ENCODE measurements around the gene PLAC1. TPM values are rescaled to one million over a fixed set of nuclear protein-coding genes. Genes with fewer than 3 reads are reported as not detected.

PLAC1 gene
- total RNA-seq, 1 experiment from 2014 or later = 0.51 TPM

DNA sequence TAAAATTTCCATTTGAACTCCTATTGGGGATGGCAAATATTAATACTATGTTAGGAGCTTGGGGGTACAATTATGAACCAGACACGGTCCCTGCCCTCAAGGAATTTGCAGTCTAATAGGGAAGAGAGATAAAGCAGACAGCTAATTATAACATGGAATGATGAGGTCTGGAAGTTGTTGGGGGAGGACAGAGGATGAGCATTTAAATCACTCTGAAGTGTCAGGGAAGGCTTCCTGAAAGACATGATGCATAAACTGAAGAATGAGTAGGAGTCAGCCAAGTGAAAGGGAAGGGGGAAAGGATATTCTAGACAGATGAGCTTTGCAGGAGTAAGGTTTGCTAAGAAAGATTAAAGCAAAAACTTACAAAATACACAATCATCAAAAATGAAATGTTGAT lies 15.9 kb downstream of the PLAC1 start:
- in situ Hi-C loops (cut with HindIII; ENCODE audit: low pct_unique_long_range_greater_than_20kb, low sequenced_read_pairs) = no loop called here
- ChIA-PET POLR2A (interaction anchor here (0.5 kb wide), 1 partner anchor 90 kb away, joined by 4 read pairs; no protein-coding TSS in a partner anchor), CTCF (no interaction called here)
- BruUV-seq (replicated peaks) = no TSS peak
- Histone ChIP-seq H3K9me3 (ENCODE audit: control insufficient read depth, insufficient read depth, low read depth, low read length) (no peaks in the 10 kb centered on the region), H3K4me1 (ENCODE audit: control insufficient read depth, insufficient read depth, low read length) (no peaks in the 10 kb centered on the region), H3K27me3 (ENCODE audit: control insufficient read depth, insufficient read depth, low read length) (no peaks in the 10 kb centered on the region), H3K4me3 (ENCODE audit: low read depth in 2 of 2, low read length in 2 of 2) (no peak overlapping the region), H3K36me3 (ENCODE audit: control insufficient read depth, insufficient read depth, low read length) (no peaks in the 10 kb centered on the region), H3K27ac (ENCODE audit: low read length) (no peak overlapping the region)
- TF ChIP-seq, protein P1, sequence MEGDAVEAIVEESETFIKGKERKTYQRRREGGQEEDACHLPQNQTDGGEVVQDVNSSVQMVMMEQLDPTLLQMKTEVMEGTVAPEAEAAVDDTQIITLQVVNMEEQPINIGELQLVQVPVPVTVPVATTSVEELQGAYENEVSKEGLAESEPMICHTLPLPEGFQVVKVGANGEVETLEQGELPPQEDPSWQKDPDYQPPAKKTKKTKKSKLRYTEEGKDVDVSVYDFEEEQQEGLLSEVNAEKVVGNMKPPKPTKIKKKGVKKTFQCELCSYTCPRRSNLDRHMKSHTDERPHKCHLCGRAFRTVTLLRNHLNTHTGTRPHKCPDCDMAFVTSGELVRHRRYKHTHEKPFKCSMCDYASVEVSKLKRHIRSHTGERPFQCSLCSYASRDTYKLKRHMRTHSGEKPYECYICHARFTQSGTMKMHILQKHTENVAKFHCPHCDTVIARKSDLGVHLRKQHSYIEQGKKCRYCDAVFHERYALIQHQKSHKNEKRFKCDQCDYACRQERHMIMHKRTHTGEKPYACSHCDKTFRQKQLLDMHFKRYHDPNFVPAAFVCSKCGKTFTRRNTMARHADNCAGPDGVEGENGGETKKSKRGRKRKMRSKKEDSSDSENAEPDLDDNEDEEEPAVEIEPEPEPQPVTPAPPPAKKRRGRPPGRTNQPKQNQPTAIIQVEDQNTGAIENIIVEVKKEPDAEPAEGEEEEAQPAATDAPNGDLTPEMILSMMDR (IDR thresholded peaks at IDR 0.05) = no peak
- TF ChIP-seq POLR2AphosphoS5 (IDR thresholded peaks at IDR 0.05; ENCODE audit: low read depth, low read length) = no peak
- no peak for TF ChIP-seq REST (IDR thresholded peaks at IDR 0.05; ENCODE audit: insufficient read depth in 1 of 2, low read depth in 2 of 2, low read length in 1 of 2)
- no peak for TF ChIP-seq SIN3A (IDR thresholded peaks at IDR 0.05; ENCODE audit: borderline replicate concordance, insufficient read depth, low read depth, low read length)
- TF ChIP-seq TCF7L2 (IDR thresholded peaks at IDR 0.05; ENCODE audit: low read depth, low read length) = no peak
- DNase-seq (ENCODE audit: low read depth, low spot score) (no peak), ATAC-seq (no peak)
- intact Hi-C loops (cut with micrococcal nuclease; ENCODE audit: unreplicated experiment) = no loop called here

- ATAC-seq (no peak), DNase-seq (ENCODE audit: low read depth, low spot score) (no peak)
- in situ Hi-C loops (cut with HindIII; ENCODE audit: low pct_unique_long_range_greater_than_20kb, low sequenced_read_pairs) (no loop called here), intact Hi-C loops (cut with micrococcal nuclease; ENCODE audit: unreplicated experiment) (no loop called here)
- Histone ChIP-seq H3K4me3 (ENCODE audit: low read depth in 2 of 2, low read length in 2 of 2) (no peak overlapping the region), H3K4me1 (ENCODE audit: control insufficient read depth, insufficient read depth, low read length) (no peaks in the 10 kb centered on the region), H3K36me3 (ENCODE audit: control insufficient read depth, insufficient read depth, low read length) (no peaks in the 10 kb centered on the region), H3K9me3 (ENCODE audit: control insufficient read depth, insufficient read depth, low read depth, low read length) (no peaks in the 10 kb centered on the region), H3K27me3 (ENCODE audit: control insufficient read depth, insufficient read depth, low read length) (no peaks in the 10 kb centered on the region), H3K27ac (ENCODE audit: low read length) (no peak overlapping the region)
- CTCF ChIA-PET = no interaction called here
- POLR2A ChIA-PET = no interaction called here
- TF ChIP-seq POLR2AphosphoS5 (IDR thresholded peaks at IDR 0.05; ENCODE audit: low read depth, low read length) (no peak), SIN3A (IDR thresholded peaks at IDR 0.05; ENCODE audit: borderline replicate concordance, insufficient read depth, low read depth, low read length) (no peak), REST (IDR thresholded peaks at IDR 0.05; ENCODE audit: insufficient read depth in 1 of 2, low read depth in 2 of 2, low read length in 1 of 2) (no peak), TCF7L2 (IDR thresholded peaks at IDR 0.05; ENCODE audit: low read depth, low read length) (no peak)
- TF ChIP-seq, protein P1 (IDR thresholded peaks at IDR 0.05) = no peak
- BruUV-seq (replicated peaks) = no TSS peak
Observed at GRCh38 chrX:134641346-134641745, 16.9 kb downstream of the PLAC1 start.
